Chondrocyte (in vitro differentiated cells): ENCODE results near the gene SOS1. TPM values are rescaled to one million over a fixed set of nuclear protein-coding genes. Genes with fewer than 3 reads are reported as not detected.

Experiments
- DNase-seq: peaks from one replicate; pipeline ENCODE4 v3.0.0; 2021; ENCODE audit warnings: mixed read lengths, low spot score
- H3K27ac Mint-ChIP-seq: one replicate; pipeline ENCODE4 v1.8.0; 2021; ENCODE audit warnings: mild to moderate bottlenecking, moderate library complexity, mixed read lengths; ENCODE audit not compliant: unreplicated experiment
- H3K27me3 Mint-ChIP-seq: 2 replicates; pipeline ENCODE4 v1.8.0; 2021; ENCODE audit warnings: low read depth, mixed read lengths
- H3K36me3 Mint-ChIP-seq: 2 replicates; pipeline ENCODE4 v1.8.0; 2021; ENCODE audit warnings: low read depth, mixed read lengths
- H3K4me1 Mint-ChIP-seq: 2 replicates; pipeline ENCODE4 v1.8.0; 2021; ENCODE audit warnings: low read depth, mild to moderate bottlenecking, mixed read lengths
- H3K4me3 Mint-ChIP-seq: one replicate; pipeline ENCODE4 v1.8.0; 2021; ENCODE audit warnings: mild to moderate bottlenecking, moderate library complexity, mixed read lengths; ENCODE audit not compliant: unreplicated experiment
- H3K9me3 Mint-ChIP-seq: 2 replicates; pipeline ENCODE4 v1.8.0; 2021; ENCODE audit warnings: low read depth, mixed read lengths
- total RNA-seq: library from RNA; stranded (reverse); gene quantifications from 3 replicates; pipeline ENCODE4 v1.2.1, GENCODE V29; 2021
- TF ChIP-seq, protein P1 (sequence below): fragments of 200-600 bp; sonication (generic); IDR thresholded peaks from 2 replicates; pipeline ENCODE4 v1.5.0; 2021; ENCODE audit warnings: antibody characterized with exemption, mild to moderate bottlenecking, moderate library complexity

SOS1 gene
- total RNA-seq, 1 donor from 2014 or later: 37.2 TPM

DNA sequence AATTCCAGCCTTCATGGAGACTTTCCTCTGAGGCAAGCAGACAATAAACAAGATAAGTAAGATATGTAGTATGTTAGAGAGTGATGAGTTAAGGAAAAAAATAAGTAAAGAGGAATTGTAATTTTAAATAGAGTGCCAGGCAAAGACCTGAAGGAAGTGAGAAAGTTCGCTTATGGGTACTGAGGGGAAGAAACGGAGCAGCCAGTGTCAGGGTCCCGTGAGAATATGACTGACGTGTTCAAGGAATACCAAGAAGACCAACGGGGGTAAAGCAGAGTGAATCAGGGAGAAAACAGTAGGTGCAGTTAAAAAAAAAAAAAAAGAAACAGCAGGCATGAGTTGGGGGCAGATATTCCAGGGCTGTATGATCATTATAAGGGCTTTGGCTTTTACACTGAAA, 186.1 kb downstream of the SOS1 start:
- H3K27ac Mint-ChIP-seq: no peak overlapping the region
- TF ChIP-seq, protein P1, sequence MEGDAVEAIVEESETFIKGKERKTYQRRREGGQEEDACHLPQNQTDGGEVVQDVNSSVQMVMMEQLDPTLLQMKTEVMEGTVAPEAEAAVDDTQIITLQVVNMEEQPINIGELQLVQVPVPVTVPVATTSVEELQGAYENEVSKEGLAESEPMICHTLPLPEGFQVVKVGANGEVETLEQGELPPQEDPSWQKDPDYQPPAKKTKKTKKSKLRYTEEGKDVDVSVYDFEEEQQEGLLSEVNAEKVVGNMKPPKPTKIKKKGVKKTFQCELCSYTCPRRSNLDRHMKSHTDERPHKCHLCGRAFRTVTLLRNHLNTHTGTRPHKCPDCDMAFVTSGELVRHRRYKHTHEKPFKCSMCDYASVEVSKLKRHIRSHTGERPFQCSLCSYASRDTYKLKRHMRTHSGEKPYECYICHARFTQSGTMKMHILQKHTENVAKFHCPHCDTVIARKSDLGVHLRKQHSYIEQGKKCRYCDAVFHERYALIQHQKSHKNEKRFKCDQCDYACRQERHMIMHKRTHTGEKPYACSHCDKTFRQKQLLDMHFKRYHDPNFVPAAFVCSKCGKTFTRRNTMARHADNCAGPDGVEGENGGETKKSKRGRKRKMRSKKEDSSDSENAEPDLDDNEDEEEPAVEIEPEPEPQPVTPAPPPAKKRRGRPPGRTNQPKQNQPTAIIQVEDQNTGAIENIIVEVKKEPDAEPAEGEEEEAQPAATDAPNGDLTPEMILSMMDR: no peak

DNA sequence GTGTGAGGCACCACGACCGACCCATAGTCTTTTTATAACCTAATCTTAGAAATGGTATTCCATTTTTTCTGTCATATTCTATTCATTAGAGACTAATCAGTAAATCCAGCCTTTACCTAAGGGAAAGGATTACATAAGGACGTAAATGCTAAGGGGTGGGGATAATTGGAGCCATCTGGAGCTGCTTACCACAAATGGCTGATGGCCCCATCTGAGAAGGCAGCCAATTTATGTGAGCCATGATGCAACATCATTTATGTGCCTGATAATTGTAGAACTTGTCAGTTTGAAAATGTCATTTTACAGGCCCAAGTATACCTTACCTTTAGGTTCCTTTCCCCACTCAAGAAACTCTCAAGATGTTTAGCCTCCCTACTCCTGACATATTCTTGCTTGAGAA, 187.2 kb downstream of the SOS1 start:
- DNase-seq: no peak
- no peaks in the 10 kb centered on the region for H3K36me3 Mint-ChIP-seq
- H3K27ac Mint-ChIP-seq: no peak overlapping the region
- TF ChIP-seq, protein P1: no peak
- H3K27me3 Mint-ChIP-seq: no peaks in the 10 kb centered on the region
- no peak overlapping the region for H3K4me3 Mint-ChIP-seq
- H3K4me1 Mint-ChIP-seq: peaks cover 10% of the 10 kb centered on the region
- no peaks in the 10 kb centered on the region for H3K9me3 Mint-ChIP-seq

More for the DNA sequence above, 186.1 kb downstream of the SOS1 start:
- Mint-ChIP-seq H3K36me3 (no peaks in the 10 kb centered on the region), H3K9me3 (no peaks in the 10 kb centered on the region), H3K4me3 (no peak overlapping the region), H3K27me3 (no peaks in the 10 kb centered on the region), H3K4me1 (peaks cover 10% of the 10 kb centered on the region)
- DNase-seq: no peak

DNA sequence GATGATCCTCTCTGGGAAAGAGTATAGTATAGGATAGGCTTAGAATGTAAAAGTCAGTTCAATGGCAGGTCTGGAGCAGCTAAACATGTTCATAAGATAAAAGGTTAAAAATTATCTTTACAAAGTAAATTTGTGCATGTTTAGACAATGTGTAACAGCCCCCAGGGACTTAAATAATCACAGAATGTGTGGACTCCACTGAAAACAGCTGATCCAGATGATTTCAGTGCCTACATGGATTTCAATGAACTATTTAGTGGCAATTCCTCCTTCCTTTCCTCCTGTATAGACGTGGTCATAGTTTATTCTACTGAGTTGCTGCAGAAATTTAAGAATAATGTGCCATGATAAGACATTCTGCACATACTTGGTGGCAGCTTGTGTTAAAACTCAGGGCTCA, 188.3 kb downstream of the SOS1 start:
- Mint-ChIP-seq H3K4me3 (no peak overlapping the region), H3K4me1 (peaks cover 10% of the 10 kb centered on the region), H3K27me3 (no peaks in the 10 kb centered on the region), H3K9me3 (no peaks in the 10 kb centered on the region), H3K36me3 (no peaks in the 10 kb centered on the region), H3K27ac (no peak overlapping the region)
- TF ChIP-seq, protein P1: no peak
- DNase-seq: no peak

Other genes with a start within 250 kb of the SOS1 start
- 13.6 to 21.8 TPM (median 18.2 TPM) in 3 replicates for gene DHX57, start 245.1 kb downstream of the SOS1 start, total RNA-seq
- gene MORN2, start 245.1 kb downstream of the SOS1 start, total RNA-seq: 9.5 to 20.0 TPM (median 9.8 TPM) in 3 replicates
- 0.28 to 0.87 TPM (median 0.51 TPM) in 3 replicates for gene ARHGEF33, start 231.2 kb downstream of the SOS1 start, total RNA-seq
- 0.20 to 1.1 TPM (median 0.87 TPM) in 3 replicates for gene CDKL4, start 122.9 kb upstream of the SOS1 start, total RNA-seq